A549 (cell line): Measurements from ENCODE around the gene C8B. TPM values are rescaled to one million over a fixed set of nuclear protein-coding genes. Genes with fewer than 3 reads are reported as not detected.

Source experiments
- ATAC-seq, 2 experiments: fragments of 200-7000 bp in 1 of 2; fragments of >200 bp in 1 of 2; cut with Nextera tagmentation in 1 of 2; cut with Tn5 transposase in 1 of 2; 3 replicates each; pipeline versions ENCODE4 v1.8.0 to v1.9.1; 2018 to 2020; ENCODE audit warnings: mild to moderate bottlenecking in 1 of 2, moderate library complexity in 1 of 2
- CTCF ChIA-PET: fragments of 300-600 bp; sonication (Branson Sonifier 250); formaldehyde crosslinking; extraction: SDS; loops from one replicate; lab custom pipeline; 2021; ENCODE audit warnings: antibody characterized with exemption, inconsistent platforms; lab: Yijun Ruan, JAX
- POLR2A ChIA-PET: fragments of 350-600 bp; formaldehyde crosslinking; extraction: SDS; loops from one replicate; lab custom pipeline; 2021; ENCODE audit warnings: antibody characterized with exemption, inconsistent platforms; lab: Yijun Ruan, JAX
- DNase-seq, 2 experiments: peaks; one replicate each; pipeline versions ENCODE4 v3.0.0 to v3.0.0-alpha.2; 2011 to 2016; ENCODE audit warnings: low read depth in 1 of 2, low spot score in 1 of 2
- FAIRE-seq: peaks from 2 replicates; lab custom pipeline; 2011; peaks lifted over from hg19 to GRCh38; lab: Jason Lieb, UNC
- H3K27ac ChIP-seq, 2 experiments: fragments of >200 bp; sonication (Bioruptor Twin); formaldehyde crosslinking; 3 replicates each; pipeline ENCODE4 v1.5.1; 2016 to 2017
- H3K4me1 ChIP-seq: fragments of >200 bp; sonication (Bioruptor Twin); formaldehyde crosslinking; 3 replicates; pipeline ENCODE4 v1.6.1; 2016
- H3K4me2 ChIP-seq: fragments of >200 bp; sonication (Bioruptor Twin); formaldehyde crosslinking; 3 replicates; pipeline ENCODE4 v1.6.1; 2016
- H3K4me3 ChIP-seq: fragments of >200 bp; sonication (Bioruptor Twin); formaldehyde crosslinking; 3 replicates; pipeline ENCODE4 v1.5.1; 2016
- H3K9me3 ChIP-seq: fragments of >200 bp; sonication (Bioruptor Twin); formaldehyde crosslinking; 3 replicates; pipeline ENCODE4 v1.6.1; 2016
- ATOH8 ChIP-seq: fragments of 250-450 bp; sonication (Bioruptor Pico); IDR thresholded peaks from 2 replicates; pipeline ENCODE4 v1.5.0; 2020; ENCODE audit warnings: low read depth, mild to moderate bottlenecking, moderate library complexity
- CEBPB ChIP-seq, 2 experiments: fragments of >200 bp in 1 of 2; sonication (Bioruptor Twin) in 1 of 2; formaldehyde crosslinking in 1 of 2; IDR thresholded peaks; 2 replicates each; pipeline ENCODE4 v1.6.1; 2012 to 2016
- CHD4 ChIP-seq: fragments of 200-600 bp; sonication (generic); IDR thresholded peaks from 2 replicates; pipeline ENCODE4 v1.6.1; 2016; ENCODE audit warnings: antibody characterized with exemption, mild to moderate bottlenecking, borderline replicate concordance
- CTCF ChIP-seq: fragments of >200 bp; sonication (Bioruptor Twin); formaldehyde crosslinking; IDR thresholded peaks from 3 replicates; pipeline ENCODE4 v1.5.1; 2016
- E2F6 ChIP-seq: IDR thresholded peaks from 2 replicates; pipeline ENCODE4 v1.6.1; 2012; ENCODE audit warnings: low read depth, borderline replicate concordance
- EHMT2 ChIP-seq: fragments of 200-600 bp; sonication (generic); IDR thresholded peaks from 2 replicates; pipeline ENCODE4 v1.6.1; 2016; ENCODE audit warnings: antibody characterized with exemption, low read depth, mild to moderate bottlenecking, moderate library complexity
- FOXS1 ChIP-seq: fragments of 250-450 bp; sonication (Bioruptor Pico); IDR thresholded peaks from 2 replicates; pipeline ENCODE4 v1.5.0; 2020; ENCODE audit warnings: mild to moderate bottlenecking, moderate library complexity
- HMGXB4 ChIP-seq: fragments of 250-450 bp; sonication (Bioruptor Pico); IDR thresholded peaks from 2 replicates; pipeline ENCODE4 v1.5.0; 2021; ENCODE audit warnings: mild to moderate bottlenecking, moderate library complexity, borderline replicate concordance
- HOXA7 ChIP-seq: fragments of 250-450 bp; sonication (Bioruptor Pico); IDR thresholded peaks from 2 replicates; pipeline ENCODE4 v1.5.0; 2020; ENCODE audit warnings: mild to moderate bottlenecking, moderate library complexity
- HOXB5 ChIP-seq: fragments of 250-450 bp; sonication (Bioruptor Pico); IDR thresholded peaks from 2 replicates; pipeline ENCODE4 v1.5.0; 2020; ENCODE audit warnings: mild to moderate bottlenecking, moderate library complexity
- KDM5A ChIP-seq: fragments of 200-600 bp; sonication (generic); IDR thresholded peaks from 2 replicates; pipeline ENCODE4 v1.6.1; 2016; ENCODE audit warnings: antibody characterized with exemption, mild to moderate bottlenecking
- MAZ ChIP-seq: fragments of 150-350 bp; IDR thresholded peaks from 2 replicates; pipeline ENCODE4 v1.6.1; 2014; ENCODE audit warnings: antibody characterized with exemption, low read depth, low read length, borderline replicate concordance
- NFE2L2 ChIP-seq: fragments of 150-350 bp; conservative IDR thresholded peaks from 2 replicates; pipeline ENCODE4 v1.6.1; 2014; ENCODE audit warnings: low read length
- POLR2A ChIP-seq: IDR thresholded peaks from 2 replicates; pipeline ENCODE4 v1.6.1; 2012; ENCODE audit warnings: mild to moderate bottlenecking, low read length
- REST ChIP-seq: fragments of 200-600 bp; sonication (generic); IDR thresholded peaks from 2 replicates; pipeline ENCODE4 v1.6.1; 2016; ENCODE audit warnings: antibody characterized with exemption, mild to moderate bottlenecking, moderate library complexity
- RNF2 ChIP-seq: fragments of 200-600 bp; sonication (generic); IDR thresholded peaks from 2 replicates; pipeline ENCODE4 v1.6.1; 2016; ENCODE audit warnings: low read depth, mild to moderate bottlenecking, antibody characterized with exemption, moderate library complexity, borderline replicate concordance
- SREBF2 ChIP-seq: fragments of 450-650 bp; IDR thresholded peaks from 2 replicates; pipeline ENCODE4 v1.6.1; 2014; ENCODE audit warnings: mild to moderate bottlenecking, moderate library complexity
- TFCP2L1 ChIP-seq: fragments of 250-450 bp; sonication (Bioruptor Pico); IDR thresholded peaks from 2 replicates; pipeline ENCODE4 v1.5.0; 2021; ENCODE audit warnings: mild to moderate bottlenecking
- USF2 ChIP-seq: fragments of 450-650 bp; IDR thresholded peaks from 2 replicates; pipeline ENCODE4 v1.6.1; 2014; ENCODE audit warnings: antibody characterized with exemption
- WGBS: methylation state at CpG from one replicate; pipeline ENCODE4 v1.1.6; 2017; ENCODE audit errors: missing lambda C conversion rate; 5-methylcytosine and 5-hydroxymethylcytosine counted together
- polyA plus RNA-seq, 4 experiments: library from polyadenylated mRNA; depleted of rRNA in 3 of 4; stranded (reverse); fragments of >200 nt; fragmentation: RNase III in 1 of 4; extraction: RNeasy Plus Mini Kit Qiagen cat#74134 plus additional on column Dnase treatment in 1 of 4; gene quantifications; 2 replicates in 3 of 4; 3 replicates in 1 of 4; pipeline ENCODE4 v1.2.3, GENCODE V29; 2011 to 2017
- TF ChIP-seq, protein P1 (sequence below): fragments of 150-350 bp; IDR thresholded peaks from 2 replicates; pipeline ENCODE4 v1.6.1; 2014; ENCODE audit warnings: low read depth, mild to moderate bottlenecking, low read length

Gene C8B
- polyA plus RNA-seq, 2 of the 4 experiments (the other 2 are of a cell fraction): not detected

GRCh38 chr1:56940039-56940438 lies 25.8 kb downstream of the C8B start:
- no peak for DNase-seq
- ChIA-PET CTCF (no interaction called here), POLR2A (no interaction called here)
- H3K9me3 ChIP-seq: no peaks in the 10 kb centered on the region
- no peak for ATAC-seq
- TF ChIP-seq KDM5A: no peak
- no peak for TF ChIP-seq CEBPB (IDR thresholded peaks at IDR 0.05)
- TF ChIP-seq USF2: no peak
- no peak for TF ChIP-seq REST
- TF ChIP-seq NFE2L2: no peak
- TF ChIP-seq EHMT2: no peak
- no peak for TF ChIP-seq CHD4
- TF ChIP-seq, protein P1, sequence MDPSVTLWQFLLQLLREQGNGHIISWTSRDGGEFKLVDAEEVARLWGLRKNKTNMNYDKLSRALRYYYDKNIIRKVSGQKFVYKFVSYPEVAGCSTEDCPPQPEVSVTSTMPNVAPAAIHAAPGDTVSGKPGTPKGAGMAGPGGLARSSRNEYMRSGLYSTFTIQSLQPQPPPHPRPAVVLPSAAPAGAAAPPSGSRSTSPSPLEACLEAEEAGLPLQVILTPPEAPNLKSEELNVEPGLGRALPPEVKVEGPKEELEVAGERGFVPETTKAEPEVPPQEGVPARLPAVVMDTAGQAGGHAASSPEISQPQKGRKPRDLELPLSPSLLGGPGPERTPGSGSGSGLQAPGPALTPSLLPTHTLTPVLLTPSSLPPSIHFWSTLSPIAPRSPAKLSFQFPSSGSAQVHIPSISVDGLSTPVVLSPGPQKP: no peak
- no peak for TF ChIP-seq ATOH8 (CRISPR knock-in tag)
- TF ChIP-seq RNF2: no peak
- TF ChIP-seq TFCP2L1 (CRISPR knock-in tag): no peak
- TF ChIP-seq POLR2A: no peak
- TF ChIP-seq SREBF2: no peak
- TF ChIP-seq HOXB5 (CRISPR knock-in tag): no peak
- TF ChIP-seq FOXS1 (CRISPR knock-in tag): no peak
- no peak for TF ChIP-seq HMGXB4 (CRISPR knock-in tag)
- no peak for TF ChIP-seq E2F6
- TF ChIP-seq CTCF: no peak
- TF ChIP-seq HOXA7 (CRISPR knock-in tag): no peak
- no peak for TF ChIP-seq MAZ
- H3K4me1 ChIP-seq: no peaks in the 10 kb centered on the region
- no peak overlapping the region for H3K4me2 ChIP-seq
- 0% methylated on average over 1 of the region's 1 CpG for WGBS
- H3K4me3 ChIP-seq: no peak overlapping the region
- no peak for FAIRE-seq
- no peak overlapping the region for H3K27ac ChIP-seq
